ENCODE data around the gene TFB1M.

DNA sequence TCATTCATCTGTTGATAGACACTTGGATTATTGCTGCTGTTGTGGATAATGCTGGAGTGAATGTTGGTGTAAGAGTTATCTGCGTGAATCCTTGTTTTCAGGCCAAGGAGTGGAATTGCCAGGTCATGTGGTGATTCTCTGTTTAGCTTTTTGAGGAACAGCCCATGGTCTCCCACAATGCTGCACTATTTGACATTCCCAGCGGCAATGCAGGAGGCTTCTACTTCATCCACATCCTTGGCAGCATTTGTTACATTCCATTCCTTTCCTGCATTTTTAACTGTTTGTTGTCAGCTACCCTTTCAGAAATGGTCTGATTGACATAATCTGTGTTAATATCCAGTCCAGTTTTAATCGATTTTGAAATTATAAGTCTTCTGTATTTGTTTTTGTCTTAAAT is 102.2 kb downstream of the TFB1M start:
- TF ChIP-seq, protein P1, sequence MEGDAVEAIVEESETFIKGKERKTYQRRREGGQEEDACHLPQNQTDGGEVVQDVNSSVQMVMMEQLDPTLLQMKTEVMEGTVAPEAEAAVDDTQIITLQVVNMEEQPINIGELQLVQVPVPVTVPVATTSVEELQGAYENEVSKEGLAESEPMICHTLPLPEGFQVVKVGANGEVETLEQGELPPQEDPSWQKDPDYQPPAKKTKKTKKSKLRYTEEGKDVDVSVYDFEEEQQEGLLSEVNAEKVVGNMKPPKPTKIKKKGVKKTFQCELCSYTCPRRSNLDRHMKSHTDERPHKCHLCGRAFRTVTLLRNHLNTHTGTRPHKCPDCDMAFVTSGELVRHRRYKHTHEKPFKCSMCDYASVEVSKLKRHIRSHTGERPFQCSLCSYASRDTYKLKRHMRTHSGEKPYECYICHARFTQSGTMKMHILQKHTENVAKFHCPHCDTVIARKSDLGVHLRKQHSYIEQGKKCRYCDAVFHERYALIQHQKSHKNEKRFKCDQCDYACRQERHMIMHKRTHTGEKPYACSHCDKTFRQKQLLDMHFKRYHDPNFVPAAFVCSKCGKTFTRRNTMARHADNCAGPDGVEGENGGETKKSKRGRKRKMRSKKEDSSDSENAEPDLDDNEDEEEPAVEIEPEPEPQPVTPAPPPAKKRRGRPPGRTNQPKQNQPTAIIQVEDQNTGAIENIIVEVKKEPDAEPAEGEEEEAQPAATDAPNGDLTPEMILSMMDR (IDR thresholded peaks at IDR 0.05): no peak
- TF ChIP-seq POLR2A (IDR thresholded peaks at IDR 0.05): no peak
